HEK293 (cell line): ENCODE data around the gene CFAP58.

ENCODE experiments used
- CTCF ChIA-PET: fragments of 350-600 bp; formaldehyde crosslinking; extraction: SDS; loops from one replicate; lab custom pipeline; 2021; ENCODE audit warnings: antibody characterized with exemption; lab: Yijun Ruan, JAX
- POLR2A ChIA-PET: fragments of 300-600 bp; formaldehyde crosslinking; extraction: SDS; loops from one replicate; lab custom pipeline; 2020; ENCODE audit warnings: antibody characterized with exemption, inconsistent platforms; lab: Yijun Ruan, JAX
- H3K27ac ChIP-seq: fragments of 200-500 bp; sonication (Bioruptor generic); 2 replicates; pipeline ENCODE4 v1.5.1; 2014; ENCODE audit warnings: low read depth, low read length, control low read depth, inconsistent platforms; ENCODE audit errors: extremely low read depth
- H3K36me3 ChIP-seq, 2 experiments: fragments of 200-500 bp in 1 of 2; sonication (Bioruptor generic) in 1 of 2; 1 replicate in 1 of 2; 2 replicates in 1 of 2; pipeline ENCODE4 v1.5.1; 2014 to 2017; ENCODE audit warnings: inconsistent platforms in 2 of 2, low read length in 2 of 2; ENCODE audit not compliant: control insufficient read depth in 2 of 2, insufficient read depth in 1 of 2
- H3K4me1 ChIP-seq: fragments of 200-500 bp; sonication (Bioruptor generic); 2 replicates; pipeline ENCODE4 v1.5.1; 2014; ENCODE audit warnings: mild to moderate bottlenecking, low read length, inconsistent platforms; ENCODE audit not compliant: control insufficient read depth, insufficient read depth
- H3K4me3 ChIP-seq: 2 replicates; pipeline ENCODE4 v1.5.1; 2011; ENCODE audit warnings: low read depth, mild to moderate bottlenecking, control low read depth, low read length, moderate library complexity
- H3K9me3 ChIP-seq: fragments of 200-500 bp; sonication (Bioruptor generic); 2 replicates; pipeline ENCODE4 v1.5.1; 2014; ENCODE audit warnings: low read depth, low read length, inconsistent platforms; ENCODE audit not compliant: control insufficient read depth, insufficient read depth
- BCL11B ChIP-seq: fragments of 450-650 bp; formaldehyde crosslinking; IDR thresholded peaks from 2 replicates; pipeline ENCODE4 v1.5.1; 2016; ENCODE audit warnings: low read depth, missing biosample characterization, missing genetic modification characterization
- KLF7 ChIP-seq: fragments of 450-650 bp; formaldehyde crosslinking; IDR thresholded peaks from 2 replicates; pipeline ENCODE4 v1.5.1; 2016; ENCODE audit warnings: missing biosample characterization, missing genetic modification characterization, borderline replicate concordance
- KLF8 ChIP-seq: fragments of 450-650 bp; formaldehyde crosslinking; IDR thresholded peaks from 2 replicates; pipeline ENCODE4 v1.5.1; 2016; ENCODE audit warnings: missing biosample characterization, missing genetic modification characterization
- ZNF155 ChIP-seq: fragments of 450-650 bp; formaldehyde crosslinking; IDR thresholded peaks from 2 replicates; pipeline ENCODE4 v1.5.1; 2016; ENCODE audit warnings: missing biosample characterization, missing genetic modification characterization
- ZNF335 ChIP-seq: fragments of 450-650 bp; formaldehyde crosslinking; conservative IDR thresholded peaks from 2 replicates; pipeline ENCODE4 v1.5.1; 2016; ENCODE audit warnings: missing biosample characterization, missing genetic modification characterization
- ZNF341 ChIP-seq: fragments of 450-650 bp; formaldehyde crosslinking; IDR thresholded peaks from 2 replicates; pipeline ENCODE4; 2016; ENCODE audit warnings: low read depth, missing biosample characterization, missing genetic modification characterization
- ZNF366 ChIP-seq: fragments of 450-650 bp; formaldehyde crosslinking; conservative IDR thresholded peaks from 2 replicates; pipeline ENCODE4 v1.5.1; 2016; ENCODE audit warnings: missing biosample characterization, missing genetic modification characterization
- ZNF394 ChIP-seq: fragments of 450-650 bp; formaldehyde crosslinking; IDR thresholded peaks from 2 replicates; pipeline ENCODE4 v1.5.1; 2016; ENCODE audit warnings: missing biosample characterization, missing genetic modification characterization, mild to moderate bottlenecking, moderate library complexity, borderline replicate concordance
- ZNF48 ChIP-seq: fragments of 450-650 bp; formaldehyde crosslinking; IDR thresholded peaks from 2 replicates; pipeline ENCODE4 v1.5.1; 2016; ENCODE audit warnings: missing biosample characterization, missing genetic modification characterization
- ZNF530 ChIP-seq: fragments of 450-650 bp; formaldehyde crosslinking; IDR thresholded peaks from 2 replicates; pipeline ENCODE4 v1.5.1; 2016; ENCODE audit warnings: low read depth, missing biosample characterization, missing genetic modification characterization
- ZNF701 ChIP-seq: fragments of 450-650 bp; formaldehyde crosslinking; IDR thresholded peaks from 2 replicates; pipeline ENCODE4 v1.5.1; 2016; ENCODE audit warnings: missing biosample characterization, missing genetic modification characterization
- TF ChIP-seq, protein P1 (sequence below): fragments of 450-650 bp; formaldehyde crosslinking; conservative IDR thresholded peaks from 2 replicates; pipeline ENCODE4 v1.5.1; 2016; ENCODE audit warnings: low read depth, missing biosample characterization, missing genetic modification characterization

The CFAP58 gene

DNA sequence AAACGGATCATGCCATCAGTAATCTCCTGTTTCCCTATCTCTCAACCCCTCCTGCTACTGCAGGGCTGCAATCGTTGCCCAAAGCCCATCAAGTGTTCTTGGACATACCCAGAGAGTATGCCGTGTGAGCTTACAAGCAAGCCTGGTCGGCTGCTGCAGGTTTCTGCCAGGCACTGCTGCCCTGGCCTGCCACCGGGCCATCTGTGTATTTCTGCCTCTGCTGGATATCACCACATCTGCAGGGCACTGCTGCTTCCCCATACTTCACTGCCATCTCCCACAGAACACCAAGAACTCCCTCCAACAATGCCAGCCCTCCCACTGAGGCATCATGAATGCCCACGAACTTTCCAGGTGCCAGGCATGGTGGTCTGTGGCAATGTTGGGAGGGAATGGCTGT lies 149.3 kb downstream of the CFAP58 start:
- no peaks in the 10 kb centered on the region for H3K4me1 ChIP-seq
- POLR2A ChIA-PET: no interaction called here
- H3K36me3 ChIP-seq: no peaks in the 10 kb centered on the region
- H3K27ac ChIP-seq: no peak overlapping the region
- CTCF ChIA-PET: no interaction called here
- H3K9me3 ChIP-seq: no peaks in the 10 kb centered on the region
- H3K4me3 ChIP-seq: no peak overlapping the region
- TF ChIP-seq ZNF394 (tag by site-specific recombination): no peak
- TF ChIP-seq ZNF48 (tag by site-specific recombination): no peak
- TF ChIP-seq BCL11B (tag by site-specific recombination): no peak
- TF ChIP-seq ZNF366: no peak
- TF ChIP-seq KLF8 (tag by site-specific recombination): no peak
- TF ChIP-seq ZNF155 (tag by site-specific recombination): no peak
- no peak for TF ChIP-seq ZNF701 (tag by site-specific recombination)
- TF ChIP-seq ZNF530 (tag by site-specific recombination): no peak
- TF ChIP-seq ZNF335 (tag by site-specific recombination): no peak
- TF ChIP-seq KLF7 (tag by site-specific recombination): no peak
- TF ChIP-seq ZNF341: no peak
- TF ChIP-seq, protein P1, sequence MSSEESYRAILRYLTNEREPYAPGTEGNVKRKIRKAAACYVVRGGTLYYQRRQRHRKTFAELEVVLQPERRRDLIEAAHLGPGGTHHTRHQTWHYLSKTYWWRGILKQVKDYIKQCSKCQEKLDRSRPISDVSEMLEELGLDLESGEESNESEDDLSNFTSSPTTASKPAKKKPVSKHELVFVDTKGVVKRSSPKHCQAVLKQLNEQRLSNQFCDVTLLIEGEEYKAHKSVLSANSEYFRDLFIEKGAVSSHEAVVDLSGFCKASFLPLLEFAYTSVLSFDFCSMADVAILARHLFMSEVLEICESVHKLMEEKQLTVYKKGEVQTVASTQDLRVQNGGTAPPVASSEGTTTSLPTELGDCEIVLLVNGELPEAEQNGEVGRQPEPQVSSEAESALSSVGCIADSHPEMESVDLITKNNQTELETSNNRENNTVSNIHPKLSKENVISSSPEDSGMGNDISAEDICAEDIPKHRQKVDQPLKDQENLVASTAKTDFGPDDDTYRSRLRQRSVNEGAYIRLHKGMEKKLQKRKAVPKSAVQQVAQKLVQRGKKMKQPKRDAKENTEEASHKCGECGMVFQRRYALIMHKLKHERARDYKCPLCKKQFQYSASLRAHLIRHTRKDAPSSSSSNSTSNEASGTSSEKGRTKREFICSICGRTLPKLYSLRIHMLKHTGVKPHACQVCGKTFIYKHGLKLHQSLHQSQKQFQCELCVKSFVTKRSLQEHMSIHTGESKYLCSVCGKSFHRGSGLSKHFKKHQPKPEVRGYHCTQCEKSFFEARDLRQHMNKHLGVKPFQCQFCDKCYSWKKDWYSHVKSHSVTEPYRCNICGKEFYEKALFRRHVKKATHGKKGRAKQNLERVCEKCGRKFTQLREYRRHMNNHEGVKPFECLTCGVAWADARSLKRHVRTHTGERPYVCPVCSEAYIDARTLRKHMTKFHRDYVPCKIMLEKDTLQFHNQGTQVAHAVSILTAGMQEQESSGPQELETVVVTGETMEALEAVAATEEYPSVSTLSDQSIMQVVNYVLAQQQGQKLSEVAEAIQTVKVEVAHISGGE (tag by site-specific recombination): no peak
